Activated CD4-positive, alpha-beta T cell treated with anti-CD3 and anti-CD28 coated beads, Interleukin-2, amount 50 U/mL, for 1 hour (primary cell): Measurements from ENCODE around the gene FAM210A.
A peak's percentile ranks its signal among the peaks of the same experiment; 100 is the strongest.

Experiments
- DNase-seq: peaks from one replicate; pipeline ENCODE4 v3.0.0-alpha.2; 2020

FAM210A gene

GRCh38 chr18:13620818-13621445, 105.4 kb downstream of the FAM210A start:
- no peak for DNase-seq

GRCh38 chr18:13620206-13620672, 106.1 kb downstream of the FAM210A start:
- DNase-seq = no peak

GRCh38 chr18:13619505-13620205, 106.7 kb downstream of the FAM210A start:
- no peak for DNase-seq

GRCh38 chr18:13618760-13619438, 107.5 kb downstream of the FAM210A start:
- DNase-seq = no peak

- DNase-seq = no peak
These were observed 108.4 kb downstream of the FAM210A start for GRCh38 chr18:13617826-13618515.

- no peak for DNase-seq
These were observed 109.8 kb downstream of the FAM210A start for GRCh38 chr18:13616525-13617035.

GRCh38 chr18:13616041-13616440, 110.3 kb downstream of the FAM210A start:
- no peak for DNase-seq

GRCh38 chr18:13615432-13615861, 110.9 kb downstream of the FAM210A start:
- no peak for DNase-seq

GRCh38 chr18:13614641-13615288, 111.6 kb downstream of the FAM210A start:
- DNase-seq = peak; percentile 37

- no peak for DNase-seq
These were observed 112.5 kb downstream of the FAM210A start for GRCh38 chr18:13613591-13614501.
